Measurements from ENCODE around the gene SLC34A3.
"Not testable (repeated sequence)": the region's sequence is repeated elsewhere in the genome, so short reads cannot be mapped to it uniquely, and the experiment has no call there.

Gene SLC34A3

GRCh38 chr9:137255448-137256114 is 24.9 kb downstream of the SLC34A3 start:
- Histone ChIP-seq H3K36me3 (ENCODE audit: control insufficient read depth, insufficient read depth, low read length) (peaks cover 3% of the 10 kb centered on the region), H3K27me3 (replicated peaks; ENCODE audit: control insufficient read depth, insufficient read depth, low read length) (no peaks in the 10 kb centered on the region), H3K4me3 (replicated peaks; ENCODE audit: low read depth, low read length) (peak overlapping the region; percentile 94)
- TF ChIP-seq, protein P1, sequence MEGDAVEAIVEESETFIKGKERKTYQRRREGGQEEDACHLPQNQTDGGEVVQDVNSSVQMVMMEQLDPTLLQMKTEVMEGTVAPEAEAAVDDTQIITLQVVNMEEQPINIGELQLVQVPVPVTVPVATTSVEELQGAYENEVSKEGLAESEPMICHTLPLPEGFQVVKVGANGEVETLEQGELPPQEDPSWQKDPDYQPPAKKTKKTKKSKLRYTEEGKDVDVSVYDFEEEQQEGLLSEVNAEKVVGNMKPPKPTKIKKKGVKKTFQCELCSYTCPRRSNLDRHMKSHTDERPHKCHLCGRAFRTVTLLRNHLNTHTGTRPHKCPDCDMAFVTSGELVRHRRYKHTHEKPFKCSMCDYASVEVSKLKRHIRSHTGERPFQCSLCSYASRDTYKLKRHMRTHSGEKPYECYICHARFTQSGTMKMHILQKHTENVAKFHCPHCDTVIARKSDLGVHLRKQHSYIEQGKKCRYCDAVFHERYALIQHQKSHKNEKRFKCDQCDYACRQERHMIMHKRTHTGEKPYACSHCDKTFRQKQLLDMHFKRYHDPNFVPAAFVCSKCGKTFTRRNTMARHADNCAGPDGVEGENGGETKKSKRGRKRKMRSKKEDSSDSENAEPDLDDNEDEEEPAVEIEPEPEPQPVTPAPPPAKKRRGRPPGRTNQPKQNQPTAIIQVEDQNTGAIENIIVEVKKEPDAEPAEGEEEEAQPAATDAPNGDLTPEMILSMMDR (IDR thresholded peaks at IDR 0.05; ENCODE audit: insufficient read depth, low read length, poor library complexity, severe bottlenecking), result no peak
- no peak for DNase-seq (ENCODE audit: extremely low read depth, insufficient read length)

GRCh38 chr9:137256362-137256761 is 25.7 kb downstream of the SLC34A3 start:
- H3K27me3 ChIP-seq (replicated peaks; ENCODE audit: control insufficient read depth, insufficient read depth, low read length), result no peaks in the 10 kb centered on the region
- no peak for DNase-seq (ENCODE audit: extremely low read depth, insufficient read length)
- peak overlapping the region; percentile 94 for H3K4me3 ChIP-seq (replicated peaks; ENCODE audit: low read depth, low read length)
- peaks cover 3% of the 10 kb centered on the region for H3K36me3 ChIP-seq (ENCODE audit: control insufficient read depth, insufficient read depth, low read length)
- TF ChIP-seq, protein P1 (IDR thresholded peaks at IDR 0.05; ENCODE audit: insufficient read depth, low read length, poor library complexity, severe bottlenecking), result no peak

DNA sequence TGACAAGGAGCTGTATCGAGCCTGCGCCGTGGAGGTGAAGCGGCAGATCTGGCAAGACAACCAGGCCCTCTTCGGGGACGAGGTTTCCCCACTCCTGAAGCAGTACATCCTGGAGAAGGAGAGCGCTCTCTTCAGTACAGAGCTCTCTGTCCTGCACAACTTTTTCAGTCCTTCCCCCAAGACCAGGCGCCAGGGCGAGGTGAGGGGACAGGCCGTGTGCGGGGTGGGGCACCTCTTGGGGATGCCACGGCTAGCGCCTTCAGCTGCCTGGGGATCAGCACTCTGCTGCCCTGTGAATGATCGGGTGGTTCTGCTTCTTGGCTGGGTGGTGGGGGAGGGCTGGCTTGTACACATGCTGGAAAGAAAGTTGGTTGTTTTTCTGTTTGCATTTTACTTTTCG is 26.2 kb downstream of the SLC34A3 start:
- no peak for DNase-seq (ENCODE audit: extremely low read depth, insufficient read length)
- TF ChIP-seq, protein P1 (IDR thresholded peaks at IDR 0.05; ENCODE audit: insufficient read depth, low read length, poor library complexity, severe bottlenecking), result no peak
- H3K4me3 ChIP-seq (replicated peaks; ENCODE audit: low read depth, low read length), result no peak overlapping the region
- H3K36me3 ChIP-seq (ENCODE audit: control insufficient read depth, insufficient read depth, low read length), result peaks cover 3% of the 10 kb centered on the region
- H3K27me3 ChIP-seq (replicated peaks; ENCODE audit: control insufficient read depth, insufficient read depth, low read length), result no peaks in the 10 kb centered on the region

DNA sequence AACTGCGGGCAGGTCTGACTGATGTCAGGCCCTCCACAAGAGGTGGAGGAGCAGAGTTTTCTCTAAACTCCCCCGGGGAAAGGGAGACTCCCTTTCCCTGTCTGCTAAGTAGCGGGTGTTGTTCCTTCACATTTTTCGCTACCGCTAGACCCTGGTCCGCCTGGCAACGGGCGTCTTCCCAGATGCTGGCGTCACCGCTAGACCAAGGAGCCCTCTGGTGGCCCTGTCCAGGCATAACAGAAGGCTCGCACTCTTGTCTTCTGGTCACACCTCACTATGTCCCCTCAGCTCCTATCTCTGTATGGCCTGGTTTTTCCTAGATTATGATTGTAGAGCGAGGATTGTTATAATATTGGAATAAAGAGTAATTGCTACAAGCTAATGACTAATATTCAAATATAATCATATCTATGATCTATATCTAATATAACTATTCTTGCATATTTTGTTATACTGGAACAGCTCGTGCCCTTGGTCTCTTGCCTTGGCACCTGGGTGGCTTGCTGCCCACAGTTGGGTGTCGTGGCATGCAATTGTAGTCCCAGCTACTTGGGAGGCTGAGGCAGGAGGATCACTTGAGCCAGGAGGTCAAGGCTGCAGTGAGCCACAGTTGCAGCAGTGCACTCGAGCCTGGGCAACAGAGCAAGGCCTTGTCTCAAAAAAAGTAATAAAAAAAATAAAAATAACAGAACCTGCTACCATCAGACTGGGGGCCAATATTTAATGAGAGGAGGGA is 31.6 kb downstream of the SLC34A3 start:
- TF ChIP-seq, protein P1 (IDR thresholded peaks at IDR 0.05; ENCODE audit: insufficient read depth, low read length, poor library complexity, severe bottlenecking), result peak; percentile 27
- not testable (repeated sequence) for H3K27me3 ChIP-seq (replicated peaks; ENCODE audit: control insufficient read depth, insufficient read depth, low read length); H3K4me3 ChIP-seq (replicated peaks; ENCODE audit: low read depth, low read length); DNase-seq (ENCODE audit: extremely low read depth, insufficient read length)
- peaks cover 20% of the 10 kb centered on the region for H3K36me3 ChIP-seq (ENCODE audit: control insufficient read depth, insufficient read depth, low read length)

GRCh38 chr9:137262909-137263285 is 32.2 kb downstream of the SLC34A3 start:
- no peak for DNase-seq (ENCODE audit: extremely low read depth, insufficient read length)
- no peaks in the 10 kb centered on the region for H3K27me3 ChIP-seq (replicated peaks; ENCODE audit: control insufficient read depth, insufficient read depth, low read length)
- TF ChIP-seq, protein P1 (IDR thresholded peaks at IDR 0.05; ENCODE audit: insufficient read depth, low read length, poor library complexity, severe bottlenecking), result no peak
- H3K4me3 ChIP-seq (replicated peaks; ENCODE audit: low read depth, low read length), result no peak overlapping the region
- peaks cover 21% of the 10 kb centered on the region for H3K36me3 ChIP-seq (ENCODE audit: control insufficient read depth, insufficient read depth, low read length)
